GM21381 (cell line): ENCODE results near the gene SLC39A7.

Experiments
- ATAC-seq: cut with Tn5 transposase; IDR thresholded peaks from one replicate; pipeline ENCODE4 v1.9.1; 2021; ENCODE audit warnings: mild to moderate bottlenecking, moderate library complexity; ENCODE audit not compliant: unreplicated experiment

The SLC39A7 gene

DNA sequence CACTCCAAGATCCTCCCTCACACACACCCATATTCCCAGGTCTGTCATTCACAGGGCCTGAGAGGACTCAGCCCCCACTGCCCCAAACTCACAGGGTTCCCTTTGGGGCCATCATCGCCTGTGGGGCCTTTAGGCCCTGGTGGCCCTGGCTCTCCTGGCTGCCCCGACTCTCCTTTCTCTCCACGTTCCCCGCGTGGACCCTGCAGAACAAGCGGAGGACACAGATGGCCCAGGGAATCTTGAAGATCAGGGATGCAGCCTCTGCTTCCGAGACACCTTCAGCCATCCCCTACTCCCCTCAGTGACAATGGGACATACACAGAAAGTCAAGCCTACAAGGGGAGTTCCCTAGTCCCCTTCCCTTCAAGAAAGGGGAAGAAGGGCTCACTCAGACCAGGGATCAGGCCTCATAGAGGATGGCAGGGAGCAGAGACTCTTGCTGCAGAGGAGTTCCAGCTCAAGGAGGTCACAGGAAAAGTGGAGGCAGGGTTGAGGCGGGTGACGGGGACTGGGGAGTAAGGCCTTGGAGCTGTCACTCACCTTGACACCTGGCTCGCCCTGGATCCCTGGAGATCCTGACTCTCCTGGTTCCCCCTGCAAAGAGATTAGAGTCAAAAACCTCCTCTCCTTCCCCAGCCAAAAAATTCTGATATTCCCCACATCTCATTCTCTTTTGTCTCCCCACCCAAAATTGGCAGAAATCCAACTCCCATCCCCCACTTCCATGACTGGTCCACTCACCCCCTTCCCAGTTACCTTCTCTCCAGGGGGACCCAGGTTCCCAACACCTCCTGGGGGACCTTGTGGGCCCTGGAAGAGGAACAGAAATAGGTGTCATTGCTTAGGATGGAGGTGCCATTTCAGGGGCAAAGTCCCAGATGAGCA is 31.1 kb upstream of the SLC39A7 start:
- no peak for ATAC-seq

- ATAC-seq = no peak
Measured at GRCh38 chr6:33170176-33171015, 30.3 kb upstream of the SLC39A7 start.

- ATAC-seq = no peak
Measured at GRCh38 chr6:33171016-33171879, 29.4 kb upstream of the SLC39A7 start.

- ATAC-seq = no peak
Measured at GRCh38 chr6:33171880-33172687, 28.6 kb upstream of the SLC39A7 start.

- no peak for ATAC-seq
Measured at GRCh38 chr6:33172688-33173534, 27.8 kb upstream of the SLC39A7 start.

DNA sequence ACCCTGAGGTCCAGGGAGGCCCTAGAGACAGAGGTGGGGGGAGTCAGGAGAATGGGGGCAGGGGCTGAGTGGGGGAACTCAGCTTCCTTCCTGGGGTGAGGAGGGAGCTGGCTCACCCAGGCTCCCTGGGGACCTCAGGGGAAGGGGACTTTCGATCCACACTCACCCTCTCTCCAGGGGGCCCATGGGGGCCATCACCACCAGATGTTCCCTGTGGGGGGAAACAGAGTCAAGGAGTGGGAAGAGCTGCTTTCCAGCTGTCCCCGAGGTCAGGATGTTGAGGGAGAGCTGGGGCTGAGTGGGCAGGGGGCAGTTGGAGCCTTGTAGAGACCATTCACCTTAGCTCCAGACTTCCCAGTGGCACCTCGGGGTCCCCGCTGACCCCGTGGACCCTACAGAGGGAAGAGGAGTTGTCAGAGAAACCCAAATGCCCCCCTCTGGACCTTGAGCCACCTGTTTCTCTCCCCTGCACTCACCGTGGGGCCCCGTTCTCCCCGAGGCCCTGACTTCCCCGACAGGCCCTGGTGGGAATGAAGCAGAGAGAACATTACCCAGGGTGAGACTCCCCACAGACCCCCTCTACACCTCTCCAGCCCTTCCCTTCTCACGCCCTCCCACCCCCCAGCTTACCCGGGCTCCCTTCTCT is 27.0 kb upstream of the SLC39A7 start:
- no peak for ATAC-seq

GRCh38 chr6:33174784-33175183 is 25.9 kb upstream of the SLC39A7 start:
- ATAC-seq = no peak

DNA sequence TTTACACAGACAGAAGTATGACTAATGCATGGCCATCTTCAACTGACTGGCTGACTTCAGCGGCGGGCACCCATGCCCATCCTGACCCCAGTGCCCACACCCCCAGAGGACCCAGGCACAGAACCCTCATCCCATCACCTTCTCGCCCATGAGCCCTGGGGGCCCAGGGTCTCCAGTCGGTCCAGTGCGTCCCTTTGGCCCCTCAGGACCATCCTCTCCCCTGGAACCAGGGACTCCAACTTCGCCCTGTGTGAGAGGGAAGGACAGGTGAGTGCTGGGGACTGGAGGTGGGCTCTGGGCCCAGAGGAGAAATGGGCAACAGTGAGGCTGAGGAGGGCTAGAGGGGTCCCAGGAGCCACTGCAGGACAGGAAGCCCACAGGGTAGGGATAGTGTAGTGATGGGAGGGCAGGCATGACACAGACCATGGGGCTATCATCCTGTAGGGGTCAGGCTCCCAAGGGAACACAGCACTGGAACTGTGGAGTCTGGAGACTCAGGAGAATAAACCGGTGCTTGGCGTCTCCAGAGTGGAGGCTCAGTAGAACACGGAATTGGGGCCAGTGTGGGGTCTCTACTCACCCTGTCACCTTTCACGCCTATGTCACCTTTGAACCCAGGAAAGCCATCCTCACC is 25.1 kb upstream of the SLC39A7 start:
- ATAC-seq = no peak

- no peak for ATAC-seq
Measured at GRCh38 chr6:33176906-33177305, 23.8 kb upstream of the SLC39A7 start.

GRCh38 chr6:33177552-33178446 is 22.9 kb upstream of the SLC39A7 start:
- ATAC-seq = no peak

GRCh38 chr6:33178755-33179475 is 21.8 kb upstream of the SLC39A7 start:
- no peak for ATAC-seq

GRCh38 chr6:33181141-33181540 is 19.5 kb upstream of the SLC39A7 start:
- ATAC-seq = no peak

- ATAC-seq = no peak
Measured at GRCh38 chr6:33183071-33183683, 17.5 kb upstream of the SLC39A7 start.

DNA sequence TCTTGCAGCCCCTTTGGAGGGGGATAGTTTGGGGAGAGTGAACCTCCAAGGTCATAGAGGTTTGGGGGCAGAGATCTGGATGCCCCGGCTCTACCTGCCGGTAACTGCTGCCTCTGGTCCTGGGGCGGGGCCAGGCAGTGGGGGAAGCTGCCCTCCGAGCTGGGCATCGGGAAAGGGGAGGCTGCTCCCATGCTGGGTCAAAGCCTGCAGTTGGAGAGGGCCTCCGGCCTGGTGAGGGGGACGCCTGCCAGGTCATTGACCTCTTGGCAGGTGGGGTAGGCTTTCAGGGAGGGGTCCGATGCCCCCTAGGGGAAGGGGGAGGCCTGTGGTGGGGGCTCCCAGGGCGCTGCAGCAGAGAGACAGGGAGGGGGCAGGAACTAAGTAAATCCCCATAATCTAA is 15.5 kb upstream of the SLC39A7 start:
- ATAC-seq = no peak

DNA sequence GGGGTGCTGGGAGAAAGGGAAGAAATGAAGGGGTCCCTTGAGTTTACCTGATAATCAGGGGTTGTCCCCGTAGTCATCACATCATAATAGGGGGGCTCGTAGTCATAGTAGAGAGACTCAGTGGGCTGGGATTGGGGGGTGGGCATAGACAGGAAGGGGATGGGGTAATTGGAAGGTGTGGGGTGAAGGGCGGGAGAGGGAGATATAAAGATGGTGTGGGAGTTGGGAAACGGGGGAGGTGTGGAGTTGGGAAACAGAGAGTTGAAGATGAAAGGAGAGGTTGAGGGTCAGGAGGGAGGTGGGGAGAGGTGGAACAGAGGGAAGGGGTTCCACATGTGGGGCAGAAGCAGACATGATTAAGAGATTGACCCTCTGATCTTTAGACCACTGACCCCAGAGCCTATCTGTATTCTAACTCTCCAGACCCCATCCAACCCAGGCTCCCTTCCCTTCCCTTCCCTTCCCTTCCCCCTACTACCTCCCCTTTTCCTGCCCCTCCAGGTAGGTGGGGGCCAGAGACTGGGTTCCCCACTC is 14.9 kb upstream of the SLC39A7 start:
- no peak for ATAC-seq

GRCh38 chr6:33187809-33188208 is 12.9 kb upstream of the SLC39A7 start:
- ATAC-seq = no peak
